Cardiac septum (tissue), 1 donor: ENCODE measurements around the gene CLEC16A. TPM values are rescaled to one million over a fixed set of nuclear protein-coding genes. Genes with fewer than 3 reads are reported as not detected.
"Not testable (repeated sequence)": the region's sequence is repeated elsewhere in the genome, so short reads cannot be mapped to it uniquely, and the experiment has no call there.

Experiments used
- DNase-seq: peaks from one replicate; pipeline ENCODE4 v3.0.0-alpha.2; 2020; ENCODE audit warnings: low spot score
- intact Hi-C: fragments of 100-400 bp; cut with DNase I; formaldehyde crosslinking; loops from one replicate; pipeline ENCODE4 v1.14.0; 2022
- total RNA-seq: library from RNA; stranded (reverse); fragmentation: NEBNext Ultra II Directional; extraction: Animal tissue kit (Norgen Biotek cat#: 25700); gene quantifications from one replicate; pipeline ENCODE4 v1.2.1, GENCODE V29; 2021
- donor health status: DM: no; HTN: no; CAD: no.

The CLEC16A gene
- total RNA-seq, 1 donor from 2014 or later: 28.4 TPM

DNA sequence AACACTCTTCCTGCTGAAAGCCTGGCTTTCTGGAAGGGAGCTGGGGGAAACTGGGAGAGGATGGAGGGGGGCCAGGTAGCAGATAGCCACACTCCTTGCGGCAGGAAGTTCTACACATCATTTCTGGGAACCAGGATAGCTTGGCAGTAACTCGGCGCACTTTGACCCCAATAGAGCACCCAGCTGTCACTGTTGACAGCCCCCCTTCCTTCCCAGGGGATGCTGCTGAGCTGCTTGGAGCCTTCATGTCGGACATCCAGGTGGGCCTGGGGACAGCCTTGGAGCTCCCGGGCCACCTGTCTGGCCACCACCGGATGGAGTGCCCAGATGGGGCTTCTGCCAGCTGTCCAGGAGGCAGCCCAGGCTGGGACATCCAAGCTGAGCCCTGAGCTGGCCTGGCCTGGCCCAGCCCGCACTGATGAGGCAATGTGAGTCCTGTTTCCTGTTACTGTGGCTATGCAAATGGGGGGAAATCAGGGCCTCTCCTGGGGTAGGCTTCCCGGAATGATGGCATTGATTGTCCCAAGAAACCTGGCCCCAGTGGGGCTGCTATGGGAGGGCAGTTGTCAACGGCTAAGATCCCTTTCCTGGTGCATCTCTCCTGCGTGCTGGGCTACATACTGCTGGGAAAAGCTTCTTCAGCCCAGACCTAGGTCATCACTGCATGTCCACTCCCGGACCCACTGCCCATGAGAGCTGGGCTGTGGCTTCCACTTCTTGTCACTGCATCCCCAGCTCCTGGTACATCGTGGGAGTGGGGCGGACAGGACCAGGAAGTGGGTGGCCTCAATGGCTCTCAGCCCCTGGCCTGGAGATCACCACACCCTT, 261.6 kb downstream of the CLEC16A start:
- DNase-seq: no peak
- intact Hi-C loops: no loop called here

DNA sequence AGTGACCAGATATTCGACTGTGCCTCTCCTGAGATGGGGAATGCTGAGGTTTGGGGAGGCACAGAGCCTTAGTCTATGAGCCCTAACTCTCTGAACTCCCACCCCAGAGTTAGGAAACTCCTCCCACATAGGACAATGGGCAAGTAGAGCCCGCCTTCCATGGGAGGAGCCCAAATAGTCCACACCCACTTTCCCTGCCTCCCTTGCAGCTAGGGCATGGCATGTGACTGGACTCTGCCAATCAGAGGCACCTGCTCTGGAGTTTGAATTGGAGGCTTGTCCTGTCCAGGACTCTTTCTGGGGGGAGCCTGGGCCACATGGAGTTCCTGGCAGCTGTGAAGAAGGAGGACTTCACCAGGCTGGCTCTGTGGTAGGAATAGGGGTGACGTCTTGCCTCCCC, 263.3 kb downstream of the CLEC16A start:
- intact Hi-C loops: no loop called here
- no peak for DNase-seq

DNA sequence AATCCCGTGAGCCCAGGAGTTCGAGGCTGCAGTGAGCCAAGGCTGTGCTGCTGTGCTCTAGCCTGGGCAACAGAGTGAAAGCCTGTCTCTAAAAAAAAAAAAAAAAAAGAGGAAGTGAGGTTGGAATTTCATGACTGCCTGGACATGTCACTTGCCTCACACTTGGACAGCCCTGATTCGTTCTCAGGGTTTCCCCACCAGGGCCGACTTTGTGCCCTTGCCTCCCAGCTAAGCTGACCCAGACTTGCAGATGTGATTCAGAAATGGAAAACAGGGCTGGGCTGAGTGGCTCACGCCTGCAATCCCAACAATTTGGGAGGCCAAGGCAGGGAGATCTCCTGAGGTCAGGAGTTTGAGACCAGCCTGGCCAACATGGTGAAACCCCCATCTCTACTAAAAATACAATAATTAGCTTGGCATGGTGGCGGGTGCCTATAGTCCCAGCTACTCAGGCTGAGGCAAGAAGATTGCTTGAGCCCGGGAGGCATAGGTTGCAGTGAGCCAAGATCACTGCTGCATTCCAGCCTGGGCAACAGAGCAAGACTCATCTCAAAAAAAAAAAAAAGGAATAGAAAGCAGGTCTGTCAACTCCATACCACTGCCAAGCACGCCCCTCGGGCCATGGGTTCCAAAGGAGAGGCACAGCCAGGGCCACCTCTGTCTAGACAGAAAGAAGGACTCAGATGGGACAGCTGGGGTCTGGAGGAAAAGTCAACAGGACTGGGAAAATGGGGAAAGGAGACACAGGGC, 264.7 kb downstream of the CLEC16A start:
- no peak for DNase-seq
- intact Hi-C loops: no loop called here

DNA sequence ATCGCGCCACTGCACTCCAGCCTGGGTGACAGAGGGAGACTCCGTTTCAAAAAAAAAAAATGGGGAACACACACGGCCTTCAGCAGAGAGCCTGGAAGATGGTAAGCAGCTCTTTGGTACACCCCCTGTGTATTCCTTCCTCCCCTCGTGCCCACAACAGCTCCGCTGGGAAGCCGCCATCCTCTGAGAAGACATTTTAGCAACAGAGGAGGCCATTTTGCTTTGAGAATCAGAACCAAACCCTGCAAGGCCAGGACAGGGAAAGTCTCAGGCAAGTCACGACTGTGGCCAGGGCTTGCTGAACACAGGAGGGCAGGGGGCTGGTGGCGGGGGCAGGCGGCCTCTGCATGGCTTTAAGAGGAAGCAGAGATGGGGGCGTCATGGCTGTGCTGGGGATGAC, 265.9 kb downstream of the CLEC16A start:
- intact Hi-C loops: no loop called here
- DNase-seq: no peak

DNA sequence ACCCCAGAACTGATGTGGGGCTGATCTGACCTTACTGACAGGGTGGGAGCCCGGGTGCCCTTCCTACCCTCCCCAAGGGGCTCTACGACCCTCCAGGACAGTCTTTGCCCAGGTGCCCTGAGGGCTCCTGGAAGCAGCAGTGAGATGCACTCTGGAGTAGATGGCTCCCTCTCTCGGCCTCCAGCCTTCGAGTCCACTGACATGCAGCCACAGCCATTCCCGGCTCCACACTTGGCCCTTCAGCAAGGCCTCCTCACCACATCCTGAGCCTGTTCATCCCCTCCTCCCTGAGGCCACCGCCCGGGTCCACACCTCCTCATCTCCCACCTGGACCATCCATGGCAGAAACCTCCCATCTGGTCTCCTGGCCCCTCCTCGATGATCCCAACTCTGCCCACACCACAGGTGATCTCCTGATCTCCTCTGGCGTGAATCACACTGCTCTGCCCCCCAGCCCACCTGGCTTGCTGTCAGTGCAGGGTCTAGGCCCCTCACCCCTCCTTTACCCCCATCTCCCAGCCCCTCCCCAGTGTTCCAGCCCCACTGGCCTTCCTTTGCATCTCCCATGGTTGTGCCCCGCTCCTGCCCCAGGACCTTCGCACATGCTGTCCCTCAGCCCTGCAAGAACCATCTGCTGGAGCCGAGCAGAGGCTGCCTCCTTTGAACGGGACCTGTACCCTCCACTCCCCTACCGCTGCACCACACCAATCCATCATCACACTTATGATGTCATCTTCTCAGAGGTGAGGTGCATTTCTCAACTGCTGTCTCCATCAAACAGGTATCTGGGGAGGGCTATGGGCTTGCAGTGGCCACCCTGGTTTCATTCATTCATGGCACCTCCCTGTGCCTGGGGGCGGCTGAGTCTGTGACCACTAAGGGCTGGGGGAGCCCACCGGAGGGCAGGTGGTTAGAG, 267.0 kb downstream of the CLEC16A start:
- no peak for DNase-seq
- intact Hi-C loops: no loop called here

DNA sequence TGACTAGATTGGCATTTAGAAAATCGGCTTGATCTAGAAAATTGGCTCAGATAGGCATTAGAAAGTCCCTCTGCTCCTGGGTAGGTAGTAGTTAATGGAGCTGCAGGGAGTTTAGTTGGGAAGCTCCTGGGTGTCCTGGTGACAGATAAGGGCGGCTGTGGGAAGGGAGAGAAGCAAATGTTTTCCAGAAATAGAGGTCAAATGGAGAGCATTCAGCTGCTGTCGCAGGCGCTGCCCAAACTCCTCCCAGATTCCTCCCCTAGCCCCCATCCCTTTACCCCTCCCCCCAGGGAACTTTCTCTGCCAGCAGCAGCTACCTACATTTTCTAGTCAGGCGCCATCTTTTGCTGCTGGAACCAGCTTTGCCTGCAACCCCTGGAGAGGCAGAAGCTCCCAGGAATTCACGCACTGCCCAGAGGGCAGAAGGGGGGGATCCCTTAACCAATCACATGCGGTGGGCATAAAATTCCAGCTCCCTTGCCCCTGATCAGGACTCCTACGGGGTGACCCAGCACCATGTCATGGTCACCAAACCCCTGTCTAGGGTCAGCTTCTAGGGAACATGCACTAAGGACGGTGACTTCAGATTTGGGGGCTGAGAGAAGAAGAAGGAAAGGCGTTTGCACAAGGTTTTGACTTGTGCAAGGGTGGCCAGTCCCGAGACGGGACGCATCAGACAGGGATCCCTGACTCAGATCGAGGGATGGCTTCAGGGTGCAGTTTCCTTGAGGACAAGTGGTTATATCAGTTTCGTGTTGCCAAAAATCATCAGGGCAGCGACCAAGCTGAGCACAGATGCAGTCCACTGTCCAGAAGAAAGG, 267.8 kb downstream of the CLEC16A start:
- intact Hi-C loops: no loop called here
- no peak for DNase-seq

DNA sequence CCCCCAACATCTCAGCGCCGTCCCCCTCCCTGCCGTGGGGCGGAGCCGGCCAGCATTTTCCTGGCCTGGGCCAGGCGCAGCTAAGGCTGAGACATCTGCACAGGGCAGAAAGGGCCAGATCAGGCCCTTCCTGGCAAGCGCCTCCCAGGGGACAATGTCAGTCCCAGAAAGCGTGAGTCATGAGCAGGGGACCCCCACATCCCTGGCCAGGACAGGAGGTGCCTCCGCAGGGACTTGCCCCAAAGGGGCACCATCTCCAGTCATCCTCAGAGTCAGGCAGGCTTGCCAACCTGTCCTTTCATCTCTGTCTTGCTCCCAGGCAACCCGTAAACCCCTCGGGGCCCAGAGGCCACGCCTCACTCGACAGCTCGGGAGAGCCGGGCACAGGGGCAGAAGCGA, 268.4 kb downstream of the CLEC16A start:
- intact Hi-C loops: no loop called here
- no peak for DNase-seq

DNA sequence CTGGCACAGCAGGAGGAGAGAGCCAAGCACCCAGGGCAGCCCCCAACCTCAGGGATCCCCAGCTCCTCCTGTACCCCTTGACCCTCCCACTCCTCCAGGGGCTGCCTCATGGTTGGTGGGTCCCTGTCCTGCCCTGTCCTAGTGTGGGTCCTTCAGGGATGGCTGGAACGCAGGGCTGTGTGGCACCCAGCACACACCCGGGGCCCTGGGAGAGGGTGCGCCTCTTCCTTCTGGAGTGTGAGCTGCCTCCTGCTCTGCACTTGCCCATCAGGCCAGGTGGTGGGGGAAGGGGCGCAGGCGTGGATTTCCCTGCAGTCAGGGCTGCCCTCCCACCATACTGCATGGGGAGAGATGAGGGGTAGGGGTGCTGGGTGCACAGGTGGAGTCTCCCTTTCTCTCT, 269.0 kb downstream of the CLEC16A start:
- no peak for DNase-seq
- intact Hi-C loops: no loop called here

DNA sequence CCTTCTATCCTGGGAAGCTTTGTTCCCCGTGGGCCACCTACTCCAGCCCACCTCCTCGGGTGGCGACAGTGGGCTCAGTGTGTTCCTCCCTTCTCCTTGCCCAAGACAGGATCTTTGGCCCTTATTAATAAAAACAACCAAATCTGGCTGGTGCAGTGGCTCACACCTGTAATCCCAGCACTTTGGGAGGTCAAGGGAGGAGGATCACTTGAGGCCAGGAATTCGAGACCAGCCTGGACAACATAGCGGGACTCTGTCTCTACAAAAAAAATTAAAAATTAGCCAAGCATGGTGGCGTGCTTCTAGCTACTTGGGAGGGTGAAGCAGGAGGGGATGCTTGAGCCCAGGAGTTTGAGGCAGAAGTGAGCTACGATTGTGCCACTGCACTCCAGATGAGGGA, 269.4 kb downstream of the CLEC16A start:
- intact Hi-C loops: no loop called here
- DNase-seq: no peak

DNA sequence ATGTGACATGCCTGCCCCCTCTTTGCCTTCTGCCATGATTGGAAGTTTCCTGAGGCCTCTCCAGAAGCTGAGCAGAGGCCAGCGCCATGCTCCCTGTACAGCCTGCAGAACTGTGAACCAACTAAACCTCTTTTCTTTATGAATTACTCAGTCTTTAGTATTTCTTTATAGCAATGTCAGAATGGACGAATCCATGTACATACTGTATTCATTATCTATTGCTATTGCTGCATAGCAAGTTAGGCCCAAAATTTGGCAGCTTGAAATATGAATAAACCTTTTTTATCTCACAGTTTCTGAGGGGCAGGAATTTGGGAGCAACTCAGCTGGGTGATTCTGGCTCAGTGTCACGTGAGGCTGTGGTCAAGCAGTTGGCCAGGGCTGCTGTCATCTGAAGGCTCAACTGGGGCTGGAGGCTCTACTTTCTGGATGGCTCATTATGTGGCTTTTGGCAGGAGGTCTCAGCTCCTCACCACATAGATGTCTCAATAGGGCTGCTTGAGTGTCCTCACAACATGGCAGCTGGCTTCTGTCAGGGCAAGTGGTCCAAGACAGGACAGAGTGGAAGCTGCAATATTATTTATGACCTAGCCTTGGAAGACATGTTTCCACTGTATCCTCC, 271.7 kb downstream of the CLEC16A start:
- intact Hi-C loops: no loop called here
- no peak for DNase-seq

DNA sequence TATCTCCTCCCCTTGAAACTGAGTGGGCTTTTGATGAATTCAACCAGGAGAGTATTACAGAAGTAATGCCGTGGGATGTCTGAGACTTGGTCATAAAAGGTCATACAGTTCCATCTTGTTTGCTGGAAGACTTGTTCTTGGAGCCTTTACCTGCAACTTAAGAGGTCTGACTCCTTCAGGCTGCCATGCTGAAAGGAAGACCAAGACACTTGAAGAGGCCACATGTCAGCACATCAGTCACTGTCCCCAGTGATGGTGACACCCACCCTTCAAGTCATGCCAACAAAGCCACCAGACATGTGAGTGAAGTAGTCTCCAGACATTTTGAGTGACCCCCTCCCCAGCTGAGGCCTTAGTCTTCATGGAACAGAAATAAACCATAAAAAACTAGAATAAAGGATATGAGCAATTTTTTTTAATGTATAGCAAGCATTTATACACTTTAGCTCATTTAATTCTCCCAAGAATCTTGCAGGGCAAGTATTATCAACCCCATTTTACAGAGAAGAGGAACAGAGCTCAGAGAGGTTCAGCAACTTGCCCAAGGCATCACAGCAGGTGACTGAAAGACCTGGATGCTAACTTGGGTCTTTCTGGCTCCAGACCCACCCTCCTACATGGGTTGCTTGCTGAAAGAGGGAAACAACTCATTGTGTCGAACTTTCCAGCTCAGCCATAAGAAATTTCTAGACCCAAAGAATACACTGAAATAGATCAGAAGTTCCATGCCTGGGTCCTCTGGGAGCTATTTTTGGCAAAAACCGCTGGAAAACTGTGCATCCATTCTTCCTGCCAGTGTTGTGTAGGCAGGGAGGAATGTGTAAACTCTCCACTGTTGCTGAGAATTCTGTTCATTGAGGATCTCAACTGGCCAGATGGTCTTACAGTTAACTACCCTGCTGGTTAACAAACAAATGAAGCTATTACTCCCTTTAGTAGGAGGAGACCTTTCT, 273.6 kb downstream of the CLEC16A start:
- no peak for DNase-seq
- intact Hi-C loops: no loop called here

DNA sequence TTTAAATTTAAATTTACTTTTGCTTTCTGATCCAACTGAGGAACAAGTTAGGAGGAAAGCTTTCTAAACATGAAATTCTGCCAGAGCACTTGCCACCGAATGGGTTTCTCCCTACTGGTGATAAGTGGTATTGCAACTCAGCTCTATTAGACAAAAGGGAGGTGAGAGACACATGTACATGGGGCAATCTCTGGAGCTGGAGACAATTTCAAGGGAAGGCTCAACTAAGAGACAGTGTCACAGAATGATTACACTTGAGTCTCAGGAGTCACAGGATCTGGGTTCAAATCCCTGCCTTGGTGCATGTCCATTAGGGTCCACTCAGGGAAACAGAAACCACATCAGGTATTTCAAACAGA, 274.2 kb downstream of the CLEC16A start:
- intact Hi-C loops: no loop called here
- DNase-seq: no peak

DNA sequence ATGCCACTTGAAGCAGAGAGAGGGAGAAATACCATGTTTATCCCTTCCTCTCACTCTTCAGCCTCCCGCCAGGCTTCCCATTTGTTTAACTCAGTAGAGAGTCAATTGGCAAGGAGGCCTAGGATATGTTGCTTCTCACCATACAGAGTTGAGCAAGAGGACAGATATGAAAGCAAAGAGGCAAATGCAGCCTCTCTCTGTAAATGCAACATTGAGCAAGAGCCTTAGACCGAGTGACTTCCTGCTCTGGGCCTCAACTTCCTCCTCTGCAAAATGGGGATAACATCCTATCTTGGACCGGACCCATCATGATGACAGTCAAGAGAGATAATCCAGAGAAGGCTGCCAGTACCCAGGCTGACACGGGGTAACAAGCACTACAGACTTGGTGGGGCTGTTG, 274.8 kb downstream of the CLEC16A start:
- no peak for DNase-seq
- intact Hi-C loops: no loop called here

DNA sequence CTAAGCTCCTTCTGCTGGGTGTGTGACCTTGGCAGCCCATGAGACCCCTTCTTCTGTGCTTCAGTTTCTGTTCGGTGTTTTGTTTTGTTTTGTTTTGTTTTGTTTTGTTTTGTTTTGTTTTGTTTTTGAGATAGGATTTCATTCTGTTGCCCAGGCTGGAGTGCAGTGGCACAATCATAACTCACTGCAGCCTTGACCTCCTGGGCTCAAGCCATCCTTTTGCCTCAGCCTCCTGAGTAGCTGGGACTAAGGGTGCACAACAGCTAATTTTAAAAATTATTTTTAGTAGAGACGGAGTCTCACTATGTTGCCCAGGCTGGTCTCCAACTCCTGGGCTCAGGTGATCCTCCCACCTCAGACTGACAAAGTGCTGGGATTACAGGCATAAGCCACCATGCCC, 276.1 kb downstream of the CLEC16A start:
- DNase-seq, intact Hi-C loops: not testable (repeated sequence)

DNA sequence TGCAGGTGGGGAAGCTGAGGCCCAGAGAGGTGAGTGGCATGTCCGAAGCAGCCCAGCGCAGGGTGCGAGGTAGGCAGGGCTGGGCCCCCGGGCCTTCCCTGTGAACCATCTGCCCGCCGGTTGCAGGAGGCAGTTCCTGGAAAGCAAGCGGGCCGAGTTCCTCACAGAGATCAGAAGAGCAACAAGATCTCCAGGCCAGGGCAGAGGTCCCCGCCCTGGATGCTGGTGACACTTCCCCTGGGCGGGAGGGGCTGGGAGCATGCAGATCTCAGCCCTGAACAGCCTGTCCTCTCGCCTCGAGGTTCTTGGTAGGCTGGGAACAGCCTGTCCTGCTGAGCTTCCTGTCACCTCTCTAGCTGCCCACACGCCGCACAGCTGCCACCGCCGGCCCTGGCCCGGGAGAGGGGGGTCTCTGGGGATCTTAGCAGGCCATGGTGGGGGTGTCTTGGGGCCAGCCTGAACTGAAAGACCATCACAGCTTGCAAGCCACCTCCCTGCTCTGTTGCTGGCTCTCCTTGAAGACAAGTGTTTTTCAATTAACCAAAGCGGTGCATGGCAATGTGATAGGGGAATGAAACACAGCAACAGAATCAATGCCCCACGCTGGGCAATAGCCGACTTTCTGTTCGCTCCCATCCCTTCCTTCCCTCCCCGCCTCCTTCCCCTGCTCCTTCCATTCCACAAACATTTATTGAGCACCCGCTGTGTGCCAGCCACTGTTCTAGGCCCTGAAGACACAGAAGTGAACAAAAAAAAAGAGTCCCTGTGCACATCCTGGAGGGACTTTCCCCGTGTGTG, 279.9 kb downstream of the CLEC16A start:
- intact Hi-C loops: no loop called here
- peak; percentile 78 for DNase-seq

DNA sequence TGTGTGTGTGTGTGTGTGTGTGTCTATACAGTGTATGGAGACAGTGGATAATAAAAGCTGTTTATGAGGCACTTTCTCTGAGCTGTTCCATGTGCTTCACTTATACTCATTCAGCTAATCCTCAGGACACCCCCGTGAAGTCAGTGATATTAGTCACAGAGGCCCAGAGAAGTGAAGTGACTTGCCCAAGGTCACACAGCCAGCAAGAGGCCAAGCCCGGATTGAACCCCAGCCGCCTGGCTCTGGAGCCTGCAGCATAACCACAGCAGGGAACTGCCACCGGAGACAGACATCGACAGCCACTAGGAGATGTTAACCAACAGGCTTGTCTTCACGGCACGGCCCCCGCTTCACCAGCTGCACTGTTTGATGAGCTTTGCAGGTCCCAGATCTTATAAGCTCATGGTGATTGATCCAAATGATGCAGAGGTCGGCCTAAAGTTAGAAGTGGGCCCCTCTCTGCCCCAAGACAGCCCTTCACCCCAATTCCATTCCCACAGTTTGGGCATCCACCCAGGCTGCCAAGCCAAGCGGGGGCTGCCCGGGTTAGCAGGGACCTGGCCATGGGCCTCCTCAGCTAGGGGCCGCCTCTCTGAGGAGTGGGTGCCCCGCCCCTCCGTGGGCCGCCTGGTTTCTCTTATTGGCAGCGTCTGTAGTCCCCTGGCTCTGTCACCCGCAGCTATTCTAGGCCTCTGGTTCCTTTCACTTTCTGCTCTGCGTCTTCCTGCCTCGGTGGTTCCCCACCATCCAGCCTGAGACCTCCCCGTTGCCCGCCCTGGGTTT, 280.7 kb downstream of the CLEC16A start:
- DNase-seq: no peak
- intact Hi-C loops: no loop called here
